Liver (tissue), 9 donors: ENCODE data around the gene XRCC5. TPM values are rescaled to one million over a fixed set of nuclear protein-coding genes. Genes with fewer than 3 reads are reported as not detected.
A peak's percentile ranks its signal among the peaks of the same experiment; 100 is the strongest.

Experiments
- DNase-seq: peaks from one replicate; pipeline ENCODE4 v3.0.0-alpha.2; 2017; ENCODE audit warnings: low spot score
- H3K27ac ChIP-seq, 2 donors: one replicate each; pipeline ENCODE4 v1.7.0; 2013; ENCODE audit warnings: inconsistent platforms in 2 of 2, low read length in 2 of 2, control low read depth in 1 of 2, low read depth in 1 of 2, mild to moderate bottlenecking in 1 of 2
- H3K27me3 ChIP-seq, 4 donors: one replicate each; pipeline versions ENCODE4 v1.6.1 to v1.7.0; 2013; ENCODE audit warnings: low read length in 3 of 4, inconsistent platforms in 1 of 4, mild to moderate bottlenecking in 1 of 4, moderate library complexity in 1 of 4; ENCODE audit not compliant: control insufficient read depth in 4 of 4, insufficient read depth in 4 of 4
- H3K36me3 ChIP-seq, 4 donors: one replicate each; pipeline versions ENCODE4 v1.6.1 to v1.7.0; 2013; ENCODE audit warnings: low read length in 3 of 4, mild to moderate bottlenecking in 3 of 4, low read depth in 1 of 4, moderate library complexity in 1 of 4; ENCODE audit not compliant: control insufficient read depth in 4 of 4, insufficient read depth in 3 of 4
- H3K4me1 ChIP-seq, 4 donors: one replicate each; pipeline versions ENCODE4 v1.6.1 to v1.7.0; 2013; ENCODE audit warnings: low read length in 3 of 4, mild to moderate bottlenecking in 3 of 4, moderate library complexity in 1 of 4; ENCODE audit not compliant: control insufficient read depth in 4 of 4, insufficient read depth in 4 of 4
- H3K4me3 ChIP-seq, 3 donors: one replicate each; pipeline versions ENCODE4 v1.6.1 to v1.7.0; 2013; ENCODE audit warnings: low read length in 3 of 3, control low read depth in 1 of 3, low read depth in 1 of 3, mild to moderate bottlenecking in 1 of 3
- H3K9ac ChIP-seq, 2 donors: one replicate each; pipeline ENCODE4 v1.7.0; 2013; ENCODE audit warnings: low read length in 2 of 2, mild to moderate bottlenecking in 2 of 2, moderate library complexity in 2 of 2, control low read depth in 1 of 2, low read depth in 1 of 2
- H3K9me3 ChIP-seq, 4 donors: one replicate each; pipeline versions ENCODE4 v1.6.1 to v1.7.0; 2013; ENCODE audit warnings: low read length in 3 of 4; ENCODE audit not compliant: control insufficient read depth in 4 of 4
- EGR1 ChIP-seq, 2 donors: IDR thresholded peaks; 2 replicates each; pipeline ENCODE4 v1.6.1; 2016 to 2018; ENCODE audit warnings: antibody characterized with exemption in 2 of 2, low read depth in 2 of 2
- FOXA1 ChIP-seq: IDR thresholded peaks from 2 replicates; pipeline ENCODE4 v1.6.1; 2016; ENCODE audit warnings: antibody characterized with exemption
- FOXA2 ChIP-seq: IDR thresholded peaks from 2 replicates; pipeline ENCODE4 v1.6.1; 2016; ENCODE audit warnings: antibody characterized with exemption
- GABPA ChIP-seq, 2 donors: IDR thresholded peaks in 1 of 2; conservative IDR thresholded peaks in 1 of 2; 2 replicates each; pipeline ENCODE4 v1.6.1; 2016; ENCODE audit warnings: antibody characterized with exemption in 2 of 2, mild to moderate bottlenecking in 1 of 2, moderate library complexity in 1 of 2
- HNF4A ChIP-seq, 2 donors: conservative IDR thresholded peaks; 2 replicates each; pipeline ENCODE4 v1.6.1; 2016; ENCODE audit warnings: antibody characterized with exemption in 2 of 2, mild to moderate bottlenecking in 2 of 2
- HNF4G ChIP-seq: IDR thresholded peaks from 2 replicates; pipeline ENCODE4 v1.6.1; 2016; ENCODE audit warnings: antibody characterized with exemption
- JUND ChIP-seq, 2 donors: IDR thresholded peaks; 2 replicates each; pipeline ENCODE4 v1.6.1; 2016; ENCODE audit warnings: antibody characterized with exemption in 2 of 2
- NR2F2 ChIP-seq: IDR thresholded peaks from 2 replicates; pipeline ENCODE4 v1.6.1; 2016; ENCODE audit warnings: antibody characterized with exemption
- RXRA ChIP-seq, 2 donors: IDR thresholded peaks; 2 replicates each; pipeline ENCODE4 v1.6.1; 2017 to 2018; ENCODE audit warnings: antibody characterized with exemption in 2 of 2, mild to moderate bottlenecking in 1 of 2
- SP1 ChIP-seq: IDR thresholded peaks from 2 replicates; pipeline ENCODE4 v1.6.1; 2018; ENCODE audit warnings: antibody characterized with exemption, mild to moderate bottlenecking
- TAF1 ChIP-seq: conservative IDR thresholded peaks from 2 replicates; pipeline ENCODE4 v1.6.1; 2016; ENCODE audit warnings: antibody characterized with exemption, mild to moderate bottlenecking
- YY1 ChIP-seq: IDR thresholded peaks from 2 replicates; pipeline ENCODE4 v1.6.1; 2016; ENCODE audit warnings: antibody characterized with exemption, mild to moderate bottlenecking
- WGBS: extraction: QIAGEN DNeasy Blood & Tissue Kit; methylation state at CpG from one replicate; pipeline ENCODE4 v1.1.7; 2013; 5-methylcytosine and 5-hydroxymethylcytosine counted together
- polyA plus RNA-seq, 2 donors: library from polyadenylated mRNA; stranded (reverse) in 1 of 2; unstranded in 1 of 2; fragments of 200-250 nt in 1 of 2; fragments of >200 nt in 1 of 2; fragmentation: Nextera tagmentation in 1 of 2; extraction: Ambion mirVana in 1 of 2; gene quantifications; one replicate each; pipeline versions ENCODE4 v1.2.1 to v1.2.3, GENCODE V29; 2013 to 2015
- total RNA-seq, 2 donors: library from RNA; depleted of rRNA; stranded (reverse); fragments of >200 nt; gene quantifications; one replicate each; pipeline ENCODE4 v1.2.3, GENCODE V29; 2014
- TF ChIP-seq, protein P1 (sequence below): IDR thresholded peaks from 2 replicates; pipeline ENCODE4 v1.6.1; 2016; ENCODE audit warnings: antibody characterized with exemption
- TF ChIP-seq, protein P2 (sequence below): IDR thresholded peaks from 2 replicates; pipeline ENCODE4 v1.6.1; 2016; ENCODE audit warnings: antibody characterized with exemption
- TF ChIP-seq, protein P3 (sequence below): IDR thresholded peaks from 2 replicates; pipeline ENCODE4 v1.6.1; 2016; ENCODE audit warnings: antibody characterized with exemption, mild to moderate bottlenecking
- TF ChIP-seq, protein P4 (sequence below): IDR thresholded peaks from 2 replicates; pipeline ENCODE4 v1.6.1; 2016; ENCODE audit warnings: antibody characterized with exemption
- donor health status: healthy.
- donor health status: healthy.
- donor health status: healthy.
- donor health status: healthy.
- donor health status: healthy.

The XRCC5 gene
- total and polyA plus RNA-seq, 4 donors = 63.7 to 140 (median 84.5) TPM

DNA sequence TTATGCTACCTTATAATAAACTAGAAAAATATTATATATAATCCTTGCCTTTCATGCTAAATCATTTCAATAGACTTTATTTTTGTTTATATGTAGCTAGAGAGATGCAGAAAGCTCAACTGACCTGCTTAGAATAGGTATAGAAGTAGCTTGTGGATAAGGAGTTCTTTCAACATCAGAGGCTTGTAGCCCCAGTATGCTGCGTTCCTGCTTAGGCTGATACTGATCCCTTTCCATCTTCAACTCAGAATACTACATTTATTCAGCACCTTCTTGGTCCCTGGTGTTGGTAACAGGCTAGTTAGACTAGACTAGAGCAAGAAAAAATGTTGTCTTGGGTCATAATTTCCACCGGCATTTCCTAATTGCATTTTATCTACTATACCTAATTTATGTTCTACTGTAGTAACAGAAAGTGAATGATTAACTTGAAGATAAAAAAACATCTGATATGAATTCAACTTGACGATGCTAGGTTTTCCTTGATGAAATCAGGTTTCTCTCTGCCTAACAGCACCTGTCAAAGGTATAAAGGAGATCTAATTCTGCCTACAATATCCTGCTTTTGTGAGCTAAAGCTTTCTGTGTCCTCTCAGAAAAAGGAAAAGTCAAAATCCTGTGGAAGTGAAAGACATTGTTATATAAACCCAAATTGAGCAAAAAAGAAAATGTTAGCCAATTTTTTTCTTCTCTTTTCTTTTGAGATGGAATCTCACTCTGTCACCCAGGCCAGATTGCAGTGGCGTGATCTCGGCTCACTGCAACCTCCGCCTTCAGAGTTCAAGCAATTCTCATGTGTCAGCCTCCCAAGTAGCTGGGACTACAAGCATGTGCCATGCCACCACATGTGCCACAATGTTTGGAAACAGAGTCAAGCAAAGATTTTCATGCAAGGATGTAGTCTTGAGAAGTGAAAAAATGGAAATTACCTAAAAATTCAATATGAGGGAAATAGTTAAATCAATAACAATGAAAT lies 33.4 kb upstream of the XRCC5 start:
- Histone ChIP-seq H3K9ac (no peak overlapping the region), H3K9me3 (no peaks in the 10 kb centered on the region), H3K4me3 (no peak overlapping the region), H3K4me1 (peaks cover 10 to 57% (median 50%) of the 10 kb centered on the region in 4 donors), H3K36me3 (peaks cover 0 to 4% (median 2%) of the 10 kb centered on the region in 4 donors), H3K27me3 (no peaks in the 10 kb centered on the region), H3K27ac (peak overlapping the region; percentile 35)
- WGBS = 33% methylated on average over 6 of the region's 6 CpGs
- no peak for DNase-seq
- TF ChIP-seq GABPA (IDR thresholded peaks at IDR 0.05 in 1 of 2, conservative IDR thresholded peaks at IDR 0.05 in 1 of 2) (no peak), HNF4A (conservative IDR thresholded peaks at IDR 0.05) (peak in 1 of 2 donors; percentile 17), HNF4G (no peak), YY1 (no peak), RXRA (IDR thresholded peaks at IDR 0.05) (no peak)
- TF ChIP-seq, protein P1, sequence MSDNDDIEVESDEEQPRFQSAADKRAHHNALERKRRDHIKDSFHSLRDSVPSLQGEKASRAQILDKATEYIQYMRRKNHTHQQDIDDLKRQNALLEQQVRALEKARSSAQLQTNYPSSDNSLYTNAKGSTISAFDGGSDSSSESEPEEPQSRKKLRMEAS = no peak
- TF ChIP-seq, protein P2, sequence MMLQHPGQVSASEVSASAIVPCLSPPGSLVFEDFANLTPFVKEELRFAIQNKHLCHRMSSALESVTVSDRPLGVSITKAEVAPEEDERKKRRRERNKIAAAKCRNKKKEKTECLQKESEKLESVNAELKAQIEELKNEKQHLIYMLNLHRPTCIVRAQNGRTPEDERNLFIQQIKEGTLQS = no peak

DNA sequence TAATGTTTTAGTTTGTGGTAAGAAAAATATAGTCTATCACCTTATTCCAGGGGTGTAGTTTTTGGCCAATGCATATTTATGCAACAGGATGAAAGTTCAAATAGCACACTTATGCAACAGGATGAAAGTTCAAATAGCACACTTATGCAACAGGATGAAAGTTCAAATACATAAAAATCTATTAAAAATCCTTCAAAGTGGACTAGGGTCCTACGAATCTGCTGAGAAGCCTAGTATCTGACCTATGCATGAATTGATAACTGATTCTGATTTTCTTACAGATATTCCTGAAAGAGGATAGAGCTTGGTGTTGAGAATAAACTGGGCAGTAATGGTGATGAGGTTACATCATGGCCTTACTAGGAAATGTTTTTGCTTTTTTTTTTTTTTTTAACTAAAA lies 30.4 kb upstream of the XRCC5 start:
- DNase-seq = no peak
- H3K36me3 ChIP-seq = peaks cover 0 to 4% (median 2%) of the 10 kb centered on the region in 4 donors
- TF ChIP-seq YY1 (peak; percentile 18), RXRA (IDR thresholded peaks at IDR 0.05) (peak; percentile 90 to 91), JUND (IDR thresholded peaks at IDR 0.05) (peak; percentile 62 to 71), NR2F2 (peak; percentile 79), HNF4G (peak; percentile 94), TAF1 (no peak), GABPA (IDR thresholded peaks at IDR 0.05 in 1 of 2, conservative IDR thresholded peaks at IDR 0.05 in 1 of 2) (no peak), SP1 (peak; percentile 85), HNF4A (conservative IDR thresholded peaks at IDR 0.05) (peak; percentile 98), FOXA2 (peak; percentile 36), FOXA1 (no peak), EGR1 (IDR thresholded peaks at IDR 0.05; ENCODE audit: low read depth in 2 of 2) (peak in 1 of 2 donors; percentile 21)
- TF ChIP-seq, protein P3, sequence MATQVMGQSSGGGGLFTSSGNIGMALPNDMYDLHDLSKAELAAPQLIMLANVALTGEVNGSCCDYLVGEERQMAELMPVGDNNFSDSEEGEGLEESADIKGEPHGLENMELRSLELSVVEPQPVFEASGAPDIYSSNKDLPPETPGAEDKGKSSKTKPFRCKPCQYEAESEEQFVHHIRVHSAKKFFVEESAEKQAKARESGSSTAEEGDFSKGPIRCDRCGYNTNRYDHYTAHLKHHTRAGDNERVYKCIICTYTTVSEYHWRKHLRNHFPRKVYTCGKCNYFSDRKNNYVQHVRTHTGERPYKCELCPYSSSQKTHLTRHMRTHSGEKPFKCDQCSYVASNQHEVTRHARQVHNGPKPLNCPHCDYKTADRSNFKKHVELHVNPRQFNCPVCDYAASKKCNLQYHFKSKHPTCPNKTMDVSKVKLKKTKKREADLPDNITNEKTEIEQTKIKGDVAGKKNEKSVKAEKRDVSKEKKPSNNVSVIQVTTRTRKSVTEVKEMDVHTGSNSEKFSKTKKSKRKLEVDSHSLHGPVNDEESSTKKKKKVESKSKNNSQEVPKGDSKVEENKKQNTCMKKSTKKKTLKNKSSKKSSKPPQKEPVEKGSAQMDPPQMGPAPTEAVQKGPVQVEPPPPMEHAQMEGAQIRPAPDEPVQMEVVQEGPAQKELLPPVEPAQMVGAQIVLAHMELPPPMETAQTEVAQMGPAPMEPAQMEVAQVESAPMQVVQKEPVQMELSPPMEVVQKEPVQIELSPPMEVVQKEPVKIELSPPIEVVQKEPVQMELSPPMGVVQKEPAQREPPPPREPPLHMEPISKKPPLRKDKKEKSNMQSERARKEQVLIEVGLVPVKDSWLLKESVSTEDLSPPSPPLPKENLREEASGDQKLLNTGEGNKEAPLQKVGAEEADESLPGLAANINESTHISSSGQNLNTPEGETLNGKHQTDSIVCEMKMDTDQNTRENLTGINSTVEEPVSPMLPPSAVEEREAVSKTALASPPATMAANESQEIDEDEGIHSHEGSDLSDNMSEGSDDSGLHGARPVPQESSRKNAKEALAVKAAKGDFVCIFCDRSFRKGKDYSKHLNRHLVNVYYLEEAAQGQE = no peak
- TF ChIP-seq, protein P4, sequence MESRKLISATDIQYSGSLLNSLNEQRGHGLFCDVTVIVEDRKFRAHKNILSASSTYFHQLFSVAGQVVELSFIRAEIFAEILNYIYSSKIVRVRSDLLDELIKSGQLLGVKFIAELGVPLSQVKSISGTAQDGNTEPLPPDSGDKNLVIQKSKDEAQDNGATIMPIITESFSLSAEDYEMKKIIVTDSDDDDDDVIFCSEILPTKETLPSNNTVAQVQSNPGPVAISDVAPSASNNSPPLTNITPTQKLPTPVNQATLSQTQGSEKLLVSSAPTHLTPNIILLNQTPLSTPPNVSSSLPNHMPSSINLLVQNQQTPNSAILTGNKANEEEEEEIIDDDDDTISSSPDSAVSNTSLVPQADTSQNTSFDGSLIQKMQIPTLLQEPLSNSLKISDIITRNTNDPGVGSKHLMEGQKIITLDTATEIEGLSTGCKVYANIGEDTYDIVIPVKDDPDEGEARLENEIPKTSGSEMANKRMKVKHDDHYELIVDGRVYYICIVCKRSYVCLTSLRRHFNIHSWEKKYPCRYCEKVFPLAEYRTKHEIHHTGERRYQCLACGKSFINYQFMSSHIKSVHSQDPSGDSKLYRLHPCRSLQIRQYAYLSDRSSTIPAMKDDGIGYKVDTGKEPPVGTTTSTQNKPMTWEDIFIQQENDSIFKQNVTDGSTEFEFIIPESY = peak; percentile 66
- TF ChIP-seq, protein P2 = peak; percentile 87
- TF ChIP-seq, protein P1 = peak; percentile 50
- WGBS = 20% methylated on average over 1 of the region's 1 CpG
- H3K4me1 ChIP-seq = peaks cover 5 to 52% (median 45%) of the 10 kb centered on the region in 4 donors
- H3K27ac ChIP-seq = peak overlapping the region; percentile 62 to 67
- H3K27me3 ChIP-seq = no peaks in the 10 kb centered on the region
- H3K9me3 ChIP-seq = no peaks in the 10 kb centered on the region
- peak overlapping the region in 1 of 3 donors; percentile 23 for H3K4me3 ChIP-seq
- peak overlapping the region in 1 of 2 donors; percentile 52 for H3K9ac ChIP-seq
